ENCODE data around the gene ANXA2R. TPM values are rescaled to one million over a fixed set of nuclear protein-coding genes. Genes with fewer than 3 reads are reported as not detected.

Gene ANXA2R
- total and polyA plus RNA-seq, 2 of the 4 experiments (the other 2 are of a cell fraction) = 1.3 to 3.6 TPM

- Histone ChIP-seq H3K56ac (ENCODE audit: extremely low read depth, insufficient read depth, low read length) (no peak overlapping the region), H2BK15ac (ENCODE audit: low read depth, low read length) (no peak overlapping the region), H2AK9ac (replicated peaks; ENCODE audit: low read depth, low read length, poor library complexity) (no peak overlapping the region), H3K36me3 (ENCODE audit: control insufficient read depth, insufficient read depth, low read length) (0 out of 2 replicates have a peak, but pooled peaks cover 2% of the 10 kb centered on the region), H3K4me2 (ENCODE audit: low read depth, low read length) (no peak overlapping the region), H2BK120ac (ENCODE audit: low read depth, low read length) (no peak overlapping the region), H4K5ac (ENCODE audit: low read depth, low read length) (no peak overlapping the region), H2AK5ac (ENCODE audit: low read depth, low read length) (no peak overlapping the region), H4K8ac (ENCODE audit: low read depth in 2 of 2, low read length in 2 of 2) (no peak overlapping the region), H3K4me1 (ENCODE audit: control insufficient read depth, insufficient read depth, low read length) (peaks cover 3% of the 10 kb centered on the region; the same call in 1 of the 2 replicates), H3K23ac (ENCODE audit: low read depth, low read length) (no peak overlapping the region), H3K9me1 (ENCODE audit: insufficient read depth, low read length) (no peaks in the 10 kb centered on the region; the same call in 1 of the 2 replicates), H3K27me3 (ENCODE audit: control insufficient read depth, insufficient read depth, low read length) (no peaks in the 10 kb centered on the region), H4K91ac (ENCODE audit: insufficient read depth, low read depth, low read length) (no peak overlapping the region), H3K14ac (replicated peaks; ENCODE audit: low read depth, low read length) (no peak overlapping the region), H2BK5ac (ENCODE audit: low read depth, low read length, poor library complexity, severe bottlenecking) (no peak overlapping the region), H3K4ac (ENCODE audit: low read depth, low read length) (no peak overlapping the region), H3K27ac (ENCODE audit: insufficient read depth, low read length) (no peak overlapping the region), H2BK20ac (ENCODE audit: low read depth, low read length) (no peak overlapping the region), H3K9ac (ENCODE audit: low read depth, low read length) (no peak overlapping the region), H3K18ac (ENCODE audit: low read depth, low read length) (no peak overlapping the region), H2AFZ (replicated peaks; ENCODE audit: low read length, poor library complexity) (no peak overlapping the region), H3K79me1 (ENCODE audit: low read depth in 1 of 2, low read length in 2 of 2) (peaks cover 12 to 52% of the 10 kb centered on the region in 2 experiments), H3K9me3 (ENCODE audit: control insufficient read depth, insufficient read depth, low read length) (no peaks in the 10 kb centered on the region), H4K20me1 (ENCODE audit: insufficient read depth, low read length) (no peaks in the 10 kb centered on the region), H3K4me3 (ENCODE audit: insufficient read depth, low read depth, low read length) (no peak overlapping the region)
- 78% methylated on average over 4 of the region's 6 CpGs; no CpG with 5 or more reads in 1 of the 2 experiments for WGBS, 2 experiments (ENCODE audit: extremely low coverage in 2 of 2, insufficient read length in 1 of 2)
- CTCF ChIA-PET = interaction anchor here (0.6 kb wide), 1 partner anchor 1018 kb away, joined by 3 read pairs; no protein-coding TSS in a partner anchor
- dilution Hi-C loops (cut with HindIII; ENCODE audit: low sequenced_read_pairs, unreplicated experiment) = no loop called here
- no peak for ATAC-seq (ENCODE audit: low read depth)
- in situ Hi-C loops (cut with MboI; ENCODE audit: low sequenced_read_pairs) = no loop called here
- no TSS peak for BruUV-seq (replicated peaks)
- POLR2A ChIA-PET (ENCODE audit: unreplicated experiment) = no interaction called here
- DNase-seq = no peak
- TF ChIP-seq BHLHE40 (IDR thresholded peaks at IDR 0.05; ENCODE audit: low read depth, low read length) (no peak), FOS (IDR thresholded peaks at IDR 0.05; ENCODE audit: low read depth, low read length) (no peak), POLR2A (IDR thresholded peaks at IDR 0.05; ENCODE audit: low read depth, low read length) (no peak), CHD1 (IDR thresholded peaks at IDR 0.05; ENCODE audit: low read depth, low read length) (no peak), RFX5 (IDR thresholded peaks at IDR 0.05; ENCODE audit: low read depth, low read length) (no peak), NFE2L2 (IDR thresholded peaks at IDR 0.05; ENCODE audit: low read depth, low read length) (no peak), RAD21 (IDR thresholded peaks at IDR 0.05; ENCODE audit: low read length) (no peak), SMC3 (IDR thresholded peaks at IDR 0.05; ENCODE audit: low read depth, low read length) (no peak), MAZ (IDR thresholded peaks at IDR 0.05; ENCODE audit: borderline replicate concordance, low read depth, low read length) (no peak), MAFK (IDR thresholded peaks at IDR 0.05; ENCODE audit: low read depth, low read length) (no peak)
- intact Hi-C loops (cut with micrococcal nuclease) = no loop called here
Observed at GRCh38 chr5:43024217-43024616, 15.9 kb downstream of the ANXA2R start.
